ENCODE measurements around the gene MYL6B. TPM values are rescaled to one million over a fixed set of nuclear protein-coding genes. Genes with fewer than 3 reads are reported as not detected.

The MYL6B gene
- total and polyA plus RNA-seq, 2 of the 4 experiments (the other 2 are of a cell fraction): 78.3 to 112 TPM

DNA sequence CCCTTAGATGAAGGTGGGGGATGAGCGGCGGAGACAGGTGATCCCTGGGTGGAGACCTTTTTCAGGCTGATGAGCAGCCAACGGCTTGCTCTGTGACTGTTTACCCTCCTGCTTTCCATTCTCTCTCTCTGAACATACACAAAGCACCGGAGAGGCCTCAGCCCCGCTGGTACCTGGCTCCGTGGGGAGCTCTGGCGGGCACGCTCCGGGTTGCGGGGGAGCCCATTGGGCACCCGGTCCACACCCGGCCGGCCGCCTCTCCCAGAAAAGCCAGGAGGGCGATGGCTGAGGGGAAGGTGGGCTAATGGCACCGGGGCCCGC, 36.4 kb downstream of the MYL6B start:
- H3K14ac ChIP-seq (replicated peaks; ENCODE audit: low read depth, low read length): peak overlapping the region; percentile 97
- H4K5ac ChIP-seq (ENCODE audit: low read depth, low read length): no peak overlapping the region
- H2BK20ac ChIP-seq (ENCODE audit: low read depth, low read length): no peak overlapping the region
- no peak overlapping the region for H2BK15ac ChIP-seq (ENCODE audit: low read depth, low read length)
- peak overlapping the region; percentile 92; the same call in 1 of the 2 replicates for H3K23ac ChIP-seq (ENCODE audit: low read depth, low read length)
- DNase-seq (no peak), ATAC-seq (ENCODE audit: low read depth) (peak; percentile 1)
- peak overlapping the region; percentile 72 for H3K4ac ChIP-seq (ENCODE audit: low read depth, low read length)
- in situ Hi-C loops (cut with MboI; ENCODE audit: low sequenced_read_pairs) (loop anchor here (5.0 kb wide), 1 partner anchor 61 kb away; the partner anchor contains the start of gene ESYT1), dilution Hi-C loops (cut with HindIII; ENCODE audit: low sequenced_read_pairs, unreplicated experiment) (no loop called here), intact Hi-C loops (cut with micrococcal nuclease) (loop anchor here (1.0 to 2.0 kb wide), 2 partner anchors 62 to 69 kb away; no protein-coding TSS in a partner anchor)
- H3K9ac ChIP-seq (ENCODE audit: low read depth, low read length): peak overlapping the region; percentile 95
- H2AK5ac ChIP-seq (ENCODE audit: low read depth, low read length): peak overlapping the region; percentile 64
- no peak overlapping the region for H3K18ac ChIP-seq (ENCODE audit: low read depth, low read length)
- WGBS, 2 experiments (ENCODE audit: extremely low coverage in 2 of 2, insufficient read length in 1 of 2): no CpG with 5 or more reads among the region's 17 CpGs
- peaks cover 13% of the 10 kb centered on the region for H3K36me3 ChIP-seq (ENCODE audit: control insufficient read depth, insufficient read depth, low read length)
- no peaks in the 10 kb centered on the region for H3K27me3 ChIP-seq (ENCODE audit: control insufficient read depth, insufficient read depth, low read length)
- H2AFZ ChIP-seq (replicated peaks; ENCODE audit: low read length, poor library complexity): peak overlapping the region; percentile 84
- H3K27ac ChIP-seq (ENCODE audit: insufficient read depth, low read length): peak overlapping the region; percentile 75
- H2AK9ac ChIP-seq (replicated peaks; ENCODE audit: low read depth, low read length, poor library complexity): peak overlapping the region; percentile 98
- H3K4me2 ChIP-seq (ENCODE audit: low read depth, low read length): peak overlapping the region; percentile 97
- H4K91ac ChIP-seq (ENCODE audit: insufficient read depth, low read depth, low read length): peak overlapping the region; percentile 69
- peak overlapping the region; percentile 95 for H3K4me3 ChIP-seq (ENCODE audit: insufficient read depth, low read depth, low read length)
- H3K9me1 ChIP-seq (ENCODE audit: insufficient read depth, low read length): peaks cover 5% of the 10 kb centered on the region; the same call in 1 of the 2 replicates
- peaks cover 23 to 46% of the 10 kb centered on the region in 2 experiments for H3K79me1 ChIP-seq (ENCODE audit: low read depth in 1 of 2, low read length in 2 of 2)
- peak overlapping the region; percentile 8; the same call in 1 of the 2 replicates for H3K56ac ChIP-seq (ENCODE audit: extremely low read depth, insufficient read depth, low read length)
- no peak for TF ChIP-seq FOS (IDR thresholded peaks at IDR 0.05; ENCODE audit: low read depth, low read length)
- no peak for TF ChIP-seq MAFK (IDR thresholded peaks at IDR 0.05; ENCODE audit: low read depth, low read length)
- no peak for TF ChIP-seq POLR2A (IDR thresholded peaks at IDR 0.05; ENCODE audit: low read depth, low read length)
- TF ChIP-seq, protein P1, sequence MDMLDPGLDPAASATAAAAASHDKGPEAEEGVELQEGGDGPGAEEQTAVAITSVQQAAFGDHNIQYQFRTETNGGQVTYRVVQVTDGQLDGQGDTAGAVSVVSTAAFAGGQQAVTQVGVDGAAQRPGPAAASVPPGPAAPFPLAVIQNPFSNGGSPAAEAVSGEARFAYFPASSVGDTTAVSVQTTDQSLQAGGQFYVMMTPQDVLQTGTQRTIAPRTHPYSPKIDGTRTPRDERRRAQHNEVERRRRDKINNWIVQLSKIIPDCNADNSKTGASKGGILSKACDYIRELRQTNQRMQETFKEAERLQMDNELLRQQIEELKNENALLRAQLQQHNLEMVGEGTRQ (IDR thresholded peaks at IDR 0.05; ENCODE audit: low read depth, low read length): no peak
- H2BK120ac ChIP-seq (ENCODE audit: low read depth, low read length): no peak overlapping the region; the same call in 1 of the 2 replicates
- ChIA-PET CTCF (interaction anchor here (0.7 to 2.6 kb wide), 13 partner anchors 10 to 275 kb away, joined by 3 to 27 read pairs (median 5); partner anchors contain the start of genes ANKRD52, ESYT1, RNF41 and ZC3H10), POLR2A (ENCODE audit: unreplicated experiment) (interaction anchor here (1.3 kb wide), 1 partner anchor 33 kb away, joined by 5 read pairs; the partner anchor contains the start of gene RNF41)
- H3K9me3 ChIP-seq (ENCODE audit: control insufficient read depth, insufficient read depth, low read length): no peaks in the 10 kb centered on the region
- H2BK5ac ChIP-seq (ENCODE audit: low read depth, low read length, poor library complexity, severe bottlenecking): peak overlapping the region; percentile 60
- H3K4me1 ChIP-seq (ENCODE audit: control insufficient read depth, insufficient read depth, low read length): peaks cover 7% of the 10 kb centered on the region
- H4K20me1 ChIP-seq (ENCODE audit: insufficient read depth, low read length): peaks cover 14% of the 10 kb centered on the region; the same call in 1 of the 2 replicates
- H4K8ac ChIP-seq (ENCODE audit: low read depth in 2 of 2, low read length in 2 of 2): peak overlapping the region in 1 of 2 experiments; percentile 41; a peak in 2 of 4 replicates
- no TSS peak for BruUV-seq (replicated peaks)

Measured in IMR-90 (cell line).